Activated gamma-delta T cell treated with Interleukin-2 at 50 U/mL for 16 hours (primary cell): ENCODE data around the gene TMOD3.
"Not testable (repeated sequence)": the region's sequence is repeated elsewhere in the genome, so short reads cannot be mapped to it uniquely, and the experiment has no call there.

Source experiments
- DNase-seq: peaks from one replicate; pipeline ENCODE4 v3.0.0-alpha.2; 2020

Gene TMOD3

DNA sequence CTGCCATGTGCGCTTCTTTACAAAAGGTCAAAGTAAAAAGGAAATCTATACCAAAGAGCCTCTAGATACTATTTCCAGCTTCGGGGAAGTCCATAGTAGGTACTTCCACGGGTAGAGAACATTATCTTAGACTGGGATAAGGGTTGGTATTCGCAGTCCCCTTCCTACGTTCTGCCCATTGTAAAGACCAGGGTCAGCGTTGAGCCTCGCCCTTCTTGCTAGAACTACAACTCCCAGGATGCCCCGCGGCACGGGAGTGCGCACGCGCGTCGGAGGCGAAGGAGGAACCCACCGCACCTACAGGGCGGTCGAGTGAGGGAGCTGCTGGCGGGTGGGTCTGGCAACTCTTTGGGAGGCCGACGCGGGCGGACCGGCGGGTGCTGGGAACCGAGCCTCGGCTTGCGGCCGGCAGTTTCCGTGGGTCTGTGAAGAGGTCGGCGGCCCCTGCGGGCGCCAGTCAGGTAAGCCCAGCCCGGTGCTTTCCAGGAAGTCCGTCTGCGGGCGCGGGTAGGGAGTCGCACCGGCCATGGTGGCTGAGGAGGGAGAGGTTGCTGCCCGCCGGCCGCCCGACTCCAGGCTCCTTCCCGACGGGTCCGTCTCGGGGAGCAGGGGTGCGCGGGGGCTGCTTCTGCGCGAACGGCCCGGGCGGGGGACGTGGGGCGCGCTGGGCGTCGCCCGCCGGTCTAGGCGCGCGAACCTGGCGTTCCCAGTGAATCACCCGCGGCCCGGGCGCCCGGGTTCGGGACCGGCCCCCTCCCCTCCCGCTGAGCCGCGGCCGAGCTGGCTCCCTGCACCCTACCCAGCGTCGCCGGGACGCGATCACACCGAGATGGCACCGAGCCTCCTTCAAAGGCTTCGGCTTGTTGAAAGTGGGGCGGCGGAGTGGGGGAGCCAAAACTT lies at the start of gene TMOD3:
TSS of gene TMOD3 (plus strand) at position 278 of the 900 bp plus-strand sequence. CDS start 33,232 bp downstream, outside the sequence.
- DNase-seq, result peak; percentile 90

DNA sequence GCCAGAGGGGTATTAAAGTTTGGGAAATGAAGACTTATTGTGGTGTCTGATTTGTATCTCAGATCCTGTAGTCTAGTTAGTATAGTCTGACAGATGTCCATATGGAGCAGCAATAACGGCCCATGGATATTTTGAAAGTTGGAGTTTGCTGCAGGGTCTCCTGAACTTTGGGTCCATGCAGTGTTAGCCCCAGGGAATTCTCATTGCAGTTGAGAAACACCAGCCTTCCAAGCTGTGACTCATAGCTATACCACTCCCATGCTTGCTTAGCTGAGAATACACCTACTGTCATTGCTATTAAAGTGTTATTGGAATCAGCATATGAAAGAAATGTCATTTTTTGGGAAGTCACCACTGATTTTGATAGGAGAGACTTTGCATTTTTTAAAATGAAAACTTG lies 48.8 kb upstream of the TMOD3 start:
- no peak for DNase-seq

DNA sequence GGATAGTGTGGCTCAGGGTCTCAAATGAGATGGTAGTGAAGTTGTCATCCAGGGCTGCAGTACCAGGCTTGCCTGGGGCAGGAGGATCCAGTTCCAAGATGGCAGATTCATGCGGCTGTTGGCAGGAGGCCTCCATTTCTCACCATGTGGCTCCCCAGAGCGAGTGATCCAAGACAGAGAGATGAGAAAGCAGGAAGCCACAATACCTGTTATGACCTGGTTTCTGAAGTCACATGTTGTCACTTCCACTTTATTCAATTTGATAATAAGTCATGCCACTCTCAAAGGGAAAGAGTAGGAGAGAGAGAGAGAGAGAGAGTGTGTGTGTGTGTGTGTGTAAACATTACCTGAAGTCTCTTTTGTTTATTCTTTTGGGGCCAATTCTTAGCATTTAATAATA lies 47.9 kb upstream of the TMOD3 start:
- no peak for DNase-seq

DNA sequence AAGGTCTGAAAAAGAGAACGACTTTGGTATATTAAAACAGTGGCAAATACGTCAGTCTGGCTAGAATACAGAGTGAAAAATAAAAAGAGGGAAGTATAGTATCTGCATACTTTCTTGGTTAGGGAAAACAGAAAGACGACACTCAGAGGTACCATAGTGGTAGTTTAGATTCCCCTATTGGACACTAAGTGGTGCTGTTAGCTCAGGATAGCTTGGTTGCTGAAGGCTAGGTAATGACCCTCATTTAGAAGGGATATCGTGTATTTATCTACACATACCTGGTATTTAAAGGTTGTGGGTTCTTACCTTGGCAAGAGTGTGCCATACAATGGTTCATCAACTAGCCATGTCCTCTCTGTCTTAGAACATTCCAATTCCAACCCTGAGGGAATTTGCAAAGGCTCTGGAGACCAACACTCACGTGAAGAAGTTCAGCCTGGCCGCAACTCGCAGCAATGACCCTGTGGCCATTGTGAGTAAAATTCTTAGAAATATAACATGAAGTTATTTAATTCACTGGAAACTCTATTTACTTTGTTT lies 47.0 kb upstream of the TMOD3 start:
- no peak for DNase-seq

DNA sequence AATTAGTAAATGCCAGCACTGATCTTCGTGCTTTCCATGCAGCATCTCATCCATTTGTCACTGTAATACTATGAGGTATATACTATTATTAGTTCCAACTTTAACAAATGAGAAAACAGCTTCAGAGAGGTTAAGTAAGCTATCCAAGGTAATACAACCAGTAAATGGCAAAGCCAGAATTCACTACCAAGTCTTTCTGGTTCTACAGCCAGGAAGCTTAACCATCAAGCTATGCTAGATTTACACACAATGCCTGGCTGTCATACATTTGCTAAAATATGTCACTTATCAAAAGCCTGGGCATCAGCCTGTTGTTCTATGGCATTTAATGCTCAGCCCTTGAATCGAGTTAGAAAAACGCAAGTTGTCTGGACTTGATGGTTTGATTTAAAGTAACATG lies 45.5 kb upstream of the TMOD3 start:
- DNase-seq, result no peak

DNA sequence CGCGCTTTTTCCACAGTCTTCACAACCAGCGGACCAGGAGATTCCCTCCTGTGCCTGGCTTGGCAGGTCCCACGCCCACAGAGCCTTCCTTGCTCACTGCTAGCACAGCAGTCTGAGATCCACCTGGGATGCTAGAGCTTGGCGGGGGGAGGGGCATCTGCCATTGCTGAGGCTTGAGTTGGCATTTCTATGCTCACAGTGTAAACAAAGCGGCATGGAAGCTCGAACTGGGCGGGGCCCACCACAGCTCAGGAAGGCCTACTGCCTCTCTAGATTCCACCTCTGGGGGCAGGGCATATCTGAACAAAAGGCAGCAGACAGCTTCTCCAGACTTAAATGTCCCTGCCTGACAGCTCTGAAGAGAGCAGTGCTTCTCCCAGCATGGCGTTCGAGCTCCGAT lies 42.3 kb upstream of the TMOD3 start:
- DNase-seq, result not testable (repeated sequence)

DNA sequence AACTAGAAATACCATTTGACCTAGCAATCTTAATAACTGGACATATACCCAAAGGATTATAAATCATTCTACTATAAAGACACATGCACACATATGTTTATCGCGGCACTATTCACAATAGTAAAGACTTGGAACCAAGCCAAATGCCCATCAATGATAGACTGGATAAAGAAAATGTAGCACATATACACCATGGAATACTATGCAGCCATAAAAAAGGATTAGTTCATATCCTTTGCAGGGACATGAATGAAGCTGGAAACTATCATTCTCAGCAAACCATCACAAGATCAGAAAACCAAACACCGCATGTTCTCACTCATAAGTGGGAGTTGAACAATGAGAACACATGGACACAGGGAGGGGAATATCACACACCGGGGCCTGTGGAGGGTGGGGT lies 37.0 kb upstream of the TMOD3 start:
- DNase-seq, result not testable (repeated sequence)

DNA sequence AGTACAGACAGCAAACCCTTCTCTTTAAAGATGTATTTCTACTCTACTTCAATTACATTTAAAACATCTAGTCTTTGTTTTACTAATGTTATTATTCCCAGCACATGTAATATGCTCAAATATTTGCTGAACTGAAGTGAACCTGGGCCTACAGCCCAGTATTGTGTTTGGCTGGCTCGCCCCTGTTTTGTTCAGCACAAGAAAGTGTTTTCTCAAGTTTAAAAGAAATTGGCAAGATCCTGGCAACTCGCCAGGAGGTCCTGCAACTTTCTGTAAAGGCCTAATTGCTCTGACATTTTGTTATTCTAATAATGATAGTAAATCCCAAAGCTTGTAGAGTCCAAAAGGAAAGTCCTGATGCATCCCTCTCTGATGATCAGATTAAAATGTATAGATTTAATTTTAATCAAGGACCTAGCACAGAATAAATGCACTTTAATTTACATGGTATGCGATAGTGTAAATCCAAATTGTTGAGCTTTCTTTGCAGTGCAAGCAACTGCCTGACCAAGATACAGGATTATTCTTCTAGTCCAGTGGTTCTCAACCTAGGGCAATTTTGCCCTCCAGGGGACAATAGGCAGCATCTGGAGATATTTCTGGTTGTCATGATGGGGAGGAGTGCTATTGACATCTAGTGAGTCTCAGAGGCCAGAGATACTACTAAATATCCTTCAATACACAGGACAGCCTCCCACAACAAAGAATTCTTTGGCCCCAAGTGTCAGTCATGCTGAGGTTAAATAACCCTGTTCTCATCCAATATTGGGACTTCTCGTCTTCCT lies 35.7 kb upstream of the TMOD3 start:
- DNase-seq, result no peak

DNA sequence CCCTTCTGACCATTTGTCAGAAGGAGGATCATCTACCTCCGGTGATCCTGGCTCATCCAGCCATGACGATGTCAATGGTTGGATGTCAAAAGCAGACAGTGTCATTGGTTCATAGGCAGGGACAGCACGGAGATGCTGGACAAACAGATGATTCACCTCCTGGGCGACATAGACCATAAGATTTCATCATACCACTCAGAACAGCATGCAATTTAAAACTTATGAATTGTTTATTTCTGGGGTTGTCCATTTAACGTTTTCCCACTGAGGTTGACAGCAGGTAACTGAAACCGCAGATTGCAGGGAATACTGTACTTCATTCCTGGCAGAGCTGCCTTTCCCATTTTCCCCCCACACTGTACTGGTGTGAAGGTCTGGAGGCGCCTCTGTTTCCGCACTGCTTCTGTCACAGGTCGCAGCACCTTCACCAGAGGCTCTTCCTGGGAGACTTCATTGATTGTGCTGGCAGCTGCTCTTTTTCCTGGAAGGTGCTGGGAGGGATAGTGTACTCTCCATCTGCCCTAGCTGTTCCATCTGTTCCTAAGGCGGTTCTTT lies 32.5 kb upstream of the TMOD3 start:
- no peak for DNase-seq

DNA sequence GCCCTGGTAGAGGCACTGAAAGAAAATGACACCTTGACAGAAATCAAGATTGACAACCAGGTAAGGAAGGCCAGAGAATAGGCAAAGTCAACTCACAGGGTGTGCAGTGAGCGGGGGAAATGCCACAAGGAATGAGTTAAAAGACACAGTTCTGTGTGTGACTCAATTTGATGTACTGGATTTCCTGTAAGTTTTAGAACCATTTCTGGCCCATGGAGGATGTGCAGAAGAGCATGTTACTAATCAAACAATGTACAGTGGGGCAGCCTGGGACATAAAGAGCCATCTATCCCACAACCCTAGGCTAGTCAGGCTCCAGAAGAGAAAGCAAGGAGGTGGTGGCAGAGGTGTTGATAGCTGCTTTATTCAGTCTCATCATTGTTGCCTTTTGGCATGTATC lies 31.2 kb upstream of the TMOD3 start:
- no peak for DNase-seq

DNA sequence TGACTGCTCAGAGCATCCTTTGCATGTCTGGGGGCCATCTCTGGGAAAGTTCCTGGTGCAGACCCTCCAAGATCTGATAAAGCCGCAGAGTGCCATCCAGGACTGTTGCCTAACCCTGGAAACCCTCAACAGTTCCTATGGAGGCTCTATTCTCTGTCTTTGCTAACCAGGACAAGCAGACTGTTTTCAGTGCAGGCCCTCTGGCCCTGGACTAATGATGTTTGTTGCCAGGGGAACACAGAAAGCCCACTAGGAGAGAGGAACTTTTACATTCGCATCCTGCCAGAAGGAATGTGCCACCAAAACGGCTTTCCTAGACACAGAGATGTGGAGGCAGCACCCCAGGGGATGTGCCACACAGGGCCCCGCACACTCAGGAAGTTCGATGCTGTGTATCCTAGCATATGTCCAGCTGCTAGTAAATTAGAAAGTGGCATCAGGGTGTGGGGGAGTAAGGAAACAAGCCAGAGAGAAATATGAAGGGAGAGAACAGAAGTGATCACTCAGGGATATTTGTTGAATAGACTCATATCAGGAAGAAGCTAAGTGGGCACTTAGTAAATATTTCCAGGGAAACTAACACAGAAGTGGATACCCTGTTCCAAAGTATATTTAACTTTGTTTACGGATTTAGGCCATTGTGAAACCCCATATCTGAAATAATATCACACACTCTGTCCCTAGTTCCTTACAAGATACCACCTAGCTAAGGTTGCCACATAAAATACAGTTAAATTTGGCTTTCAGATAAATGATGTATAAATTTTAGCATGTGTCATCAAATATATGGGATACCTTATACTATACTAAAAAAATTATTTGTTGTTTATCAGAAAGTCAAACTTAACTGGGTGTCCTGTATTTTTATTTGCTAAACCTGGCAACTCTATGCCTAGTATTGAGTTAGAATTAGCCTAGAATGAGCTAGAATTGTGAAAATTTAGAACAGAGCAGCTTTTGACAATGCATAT lies 29.9 kb upstream of the TMOD3 start:
- DNase-seq, result no peak

DNA sequence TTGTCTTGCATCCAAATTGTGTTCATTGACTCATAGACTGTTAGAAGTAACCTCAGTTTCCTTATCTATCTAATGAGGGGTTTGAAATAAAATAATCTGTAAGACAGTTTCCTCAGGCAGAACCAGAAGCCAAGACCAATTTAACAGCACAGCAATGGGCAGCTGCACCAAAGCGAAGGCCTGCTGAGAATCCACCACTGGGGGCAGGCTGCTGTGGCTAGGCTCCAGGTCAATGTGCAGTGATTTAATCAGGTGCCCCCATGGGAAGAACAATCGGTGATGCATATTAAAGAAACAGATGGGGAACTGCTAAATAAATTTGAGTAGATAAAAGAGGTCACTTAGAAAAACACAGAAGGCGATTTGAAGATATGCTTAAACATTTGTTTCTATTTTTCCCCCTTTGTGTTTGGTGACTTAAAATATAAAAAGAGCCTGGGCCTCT lies 28.0 kb upstream of the TMOD3 start:
- DNase-seq, result no peak

DNA sequence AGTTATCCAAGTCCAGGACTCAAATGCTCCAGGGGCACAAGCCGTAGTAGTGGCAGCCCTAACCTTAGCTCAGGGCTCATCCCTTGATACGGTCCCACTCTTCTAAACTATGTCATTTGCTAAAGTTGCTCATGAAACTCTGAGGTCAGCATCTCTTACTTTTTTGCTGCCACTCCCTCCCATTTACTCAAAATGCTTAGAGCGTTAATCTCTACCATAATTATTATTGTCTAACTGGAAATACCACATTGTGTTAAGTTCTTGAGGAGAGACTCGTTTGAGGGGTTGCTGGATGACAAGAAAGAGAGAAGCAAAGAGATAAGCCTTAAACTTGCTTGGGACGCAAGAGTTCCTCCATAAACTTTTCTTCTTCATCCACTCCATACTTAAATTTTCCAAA lies 26.9 kb upstream of the TMOD3 start:
- no peak for DNase-seq

DNA sequence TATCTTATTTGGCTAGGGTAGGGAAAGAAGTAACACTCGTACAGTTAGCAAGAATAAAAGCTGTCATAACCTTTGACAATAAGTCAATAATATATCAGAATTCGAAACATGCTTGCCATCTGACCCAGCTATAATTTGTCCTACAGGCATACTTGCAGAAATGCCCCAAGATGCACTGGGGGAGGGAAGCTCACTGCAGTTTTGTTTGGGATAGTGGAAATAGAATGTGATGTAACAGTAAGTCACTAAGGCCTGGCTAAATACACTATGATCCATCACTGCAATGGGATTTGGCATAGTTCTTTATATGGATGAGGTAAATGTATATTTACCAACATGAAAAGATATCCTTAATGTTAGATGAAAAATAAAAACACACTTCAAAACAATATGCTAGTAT lies 25.5 kb upstream of the TMOD3 start:
- DNase-seq, result no peak

DNA sequence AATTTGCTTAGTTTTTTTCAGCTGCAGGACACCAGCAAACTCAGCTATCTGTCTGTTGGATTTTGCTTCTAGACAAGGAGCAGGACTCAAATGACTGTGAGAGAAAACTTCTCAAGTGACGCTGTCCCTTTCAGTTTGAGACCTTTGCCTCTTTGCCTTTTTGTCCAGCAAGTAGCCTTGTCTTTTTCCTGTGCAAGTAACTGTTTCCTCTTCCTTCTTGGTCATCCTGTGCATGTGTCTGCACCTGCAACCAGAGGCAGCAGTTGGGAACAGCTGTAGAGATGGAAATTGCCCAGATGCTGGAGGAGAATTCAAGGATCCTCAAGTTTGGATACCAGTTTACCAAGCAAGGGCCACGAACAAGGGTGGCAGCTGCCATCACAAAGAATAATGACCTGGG lies 23.3 kb upstream of the TMOD3 start:
- no peak for DNase-seq

DNA sequence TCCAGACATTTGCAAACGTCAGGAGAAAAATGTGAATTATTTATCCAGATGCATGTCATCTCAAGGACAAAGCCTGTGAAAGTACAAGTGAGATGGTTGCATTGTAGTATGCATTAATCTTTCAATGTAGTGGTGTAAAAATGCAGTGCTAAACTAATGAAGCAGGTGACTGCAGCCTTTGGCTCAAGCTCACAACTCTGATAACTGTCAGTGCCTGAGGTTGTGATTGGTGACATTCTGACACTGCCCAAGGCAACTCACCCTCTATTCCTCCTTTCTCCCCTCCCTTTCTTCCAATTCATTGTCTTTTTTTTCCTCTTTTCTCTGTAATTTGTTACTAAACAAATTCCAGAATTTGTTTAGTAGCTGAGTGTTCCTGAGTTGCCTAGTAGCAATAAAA lies 20.0 kb upstream of the TMOD3 start:
- no peak for DNase-seq

DNA sequence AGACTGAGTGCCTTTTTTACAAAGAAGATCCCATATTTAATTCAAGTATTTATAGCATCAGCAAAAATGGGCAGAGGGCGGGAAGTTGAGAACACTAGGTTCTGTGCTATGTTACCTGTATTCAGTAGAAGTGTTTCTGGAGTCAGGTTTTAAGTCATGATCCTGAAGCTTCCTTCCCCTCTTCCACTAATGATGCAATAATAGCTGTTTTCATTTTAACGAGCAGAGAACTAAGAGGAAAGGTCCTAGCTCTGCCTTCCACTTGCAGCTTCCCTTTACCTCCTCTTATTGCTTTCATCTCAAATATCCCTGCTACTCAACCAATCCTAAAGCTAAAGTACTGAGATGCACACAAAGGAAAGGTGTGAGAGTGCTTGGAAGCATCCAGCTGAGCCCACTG lies 16.9 kb upstream of the TMOD3 start:
- DNase-seq, result no peak

DNA sequence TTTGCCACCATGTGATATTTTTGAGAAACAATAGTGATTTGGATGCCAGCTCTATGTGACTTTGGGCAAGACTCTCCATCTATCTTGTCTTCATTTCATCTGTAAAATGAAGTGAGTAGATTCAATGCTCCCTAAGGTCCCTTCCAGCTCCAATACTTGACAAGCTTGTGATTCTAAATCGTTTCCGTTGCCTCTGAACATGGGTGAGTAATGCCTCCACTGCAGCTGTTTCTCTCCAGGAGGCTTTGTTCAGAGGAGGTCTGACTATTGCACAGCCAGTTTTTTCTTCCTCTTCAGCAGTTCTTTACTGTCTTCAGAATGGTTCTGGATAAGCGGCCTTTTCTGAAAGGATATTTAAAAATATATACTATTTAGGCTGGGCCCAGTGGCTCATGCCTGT lies 14.8 kb upstream of the TMOD3 start:
- no peak for DNase-seq

DNA sequence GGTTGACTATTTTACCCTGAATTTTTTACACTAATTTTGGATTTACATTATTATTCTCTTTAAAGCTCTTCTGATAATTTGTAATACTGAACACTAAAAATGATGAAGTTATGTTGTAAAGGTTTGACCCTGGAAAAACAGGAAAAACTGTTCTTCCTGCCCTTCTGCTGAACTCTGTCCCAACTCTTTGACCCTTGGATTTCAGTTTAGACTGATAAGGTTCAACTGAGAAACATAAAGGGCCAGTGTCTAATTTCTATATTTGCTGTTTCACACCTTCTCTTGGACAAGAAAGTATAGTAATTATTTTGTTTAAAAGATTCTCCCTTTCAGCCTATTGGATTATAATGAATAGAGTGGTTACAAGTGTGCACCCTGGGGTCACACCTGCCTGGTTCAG lies 12.8 kb upstream of the TMOD3 start:
- DNase-seq, result no peak

DNA sequence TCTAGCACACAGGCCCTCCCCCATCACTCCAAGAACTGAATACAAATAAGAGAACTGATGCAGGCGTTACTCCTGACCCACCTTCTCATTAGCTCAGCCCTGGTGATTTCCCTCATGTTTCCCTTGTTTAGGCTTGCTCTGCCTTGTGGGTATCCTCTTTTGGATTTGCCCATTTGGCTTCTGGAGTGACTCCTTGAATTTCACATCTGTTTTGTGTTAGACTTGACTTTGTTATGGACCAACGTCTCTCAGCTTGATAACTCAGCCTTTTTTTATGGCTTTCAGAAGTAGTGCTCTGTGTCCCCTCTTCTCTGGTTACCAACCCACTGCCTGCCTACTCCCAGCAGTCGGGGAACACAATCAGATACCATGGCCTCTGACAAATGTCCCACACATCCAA lies 11.3 kb upstream of the TMOD3 start:
- no peak for DNase-seq

DNA sequence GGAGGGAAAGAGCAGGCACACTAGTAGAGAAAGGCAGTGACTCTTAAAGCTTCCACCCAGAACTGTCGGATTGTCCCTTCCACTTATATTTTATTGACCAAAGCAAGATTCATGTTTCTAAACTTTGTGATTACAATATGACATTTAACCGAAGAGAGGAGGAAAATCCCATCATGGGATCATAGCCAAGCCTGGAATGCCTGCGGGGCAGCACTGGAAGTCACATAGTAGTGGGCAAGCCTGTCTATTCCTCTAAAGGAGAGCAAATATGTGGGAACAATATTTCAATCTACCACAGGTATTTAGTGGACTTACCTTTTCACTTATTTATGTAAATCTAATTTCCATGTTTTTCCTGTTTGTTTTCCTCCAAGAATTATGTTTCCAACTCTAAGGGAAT lies 3.8 kb upstream of the TMOD3 start:
- no peak for DNase-seq

DNA sequence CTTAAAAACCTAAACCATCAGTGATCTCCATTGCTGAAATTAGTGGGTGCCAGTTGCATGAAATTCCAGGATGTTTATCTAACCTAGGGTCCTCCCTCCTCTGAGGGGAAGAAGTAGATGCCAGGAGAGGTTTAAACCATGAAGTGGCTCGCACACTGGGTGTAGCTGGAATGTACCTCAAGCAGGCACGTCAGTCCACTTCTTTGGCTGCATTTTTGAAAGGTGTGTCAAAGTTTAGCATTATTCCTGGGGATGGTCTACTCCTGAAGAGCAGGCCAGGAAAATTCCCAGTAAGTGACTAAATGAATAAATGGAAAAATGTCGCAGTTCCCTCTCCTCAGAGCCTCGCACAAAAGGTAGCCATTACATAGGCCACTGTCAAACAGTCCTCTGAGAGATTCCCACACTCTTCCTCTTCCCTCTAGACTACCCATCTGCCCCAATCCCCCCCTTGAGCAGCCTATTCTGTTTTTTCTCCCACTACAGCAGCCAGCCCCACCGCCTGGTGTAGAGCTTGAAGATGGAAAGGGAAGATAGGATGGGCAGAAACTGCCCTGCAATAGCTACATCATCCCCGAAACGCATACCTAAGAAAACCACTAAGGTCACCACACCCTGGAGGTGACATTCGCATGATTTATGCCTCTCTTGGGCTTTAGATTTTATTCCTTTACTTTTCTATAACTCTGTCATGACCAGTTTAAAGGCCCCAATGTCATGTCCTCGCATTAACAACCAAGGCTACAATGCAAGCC lies 655 bp upstream of the TMOD3 start:
- DNase-seq, result no peak
